NCI-H1694 treated with DMSO at 0.1 percent for 48 hours (cell line): ENCODE results near the gene DIS3L2.
"Not testable (repeated sequence)": the region's sequence is repeated elsewhere in the genome, so short reads cannot be mapped to it uniquely, and the experiment has no call there.

Source experiments
- DNase-seq: peaks from one replicate; lab custom pipeline; 2025; lab: John Stamatoyannopoulos, UW

The DIS3L2 gene

DNA sequence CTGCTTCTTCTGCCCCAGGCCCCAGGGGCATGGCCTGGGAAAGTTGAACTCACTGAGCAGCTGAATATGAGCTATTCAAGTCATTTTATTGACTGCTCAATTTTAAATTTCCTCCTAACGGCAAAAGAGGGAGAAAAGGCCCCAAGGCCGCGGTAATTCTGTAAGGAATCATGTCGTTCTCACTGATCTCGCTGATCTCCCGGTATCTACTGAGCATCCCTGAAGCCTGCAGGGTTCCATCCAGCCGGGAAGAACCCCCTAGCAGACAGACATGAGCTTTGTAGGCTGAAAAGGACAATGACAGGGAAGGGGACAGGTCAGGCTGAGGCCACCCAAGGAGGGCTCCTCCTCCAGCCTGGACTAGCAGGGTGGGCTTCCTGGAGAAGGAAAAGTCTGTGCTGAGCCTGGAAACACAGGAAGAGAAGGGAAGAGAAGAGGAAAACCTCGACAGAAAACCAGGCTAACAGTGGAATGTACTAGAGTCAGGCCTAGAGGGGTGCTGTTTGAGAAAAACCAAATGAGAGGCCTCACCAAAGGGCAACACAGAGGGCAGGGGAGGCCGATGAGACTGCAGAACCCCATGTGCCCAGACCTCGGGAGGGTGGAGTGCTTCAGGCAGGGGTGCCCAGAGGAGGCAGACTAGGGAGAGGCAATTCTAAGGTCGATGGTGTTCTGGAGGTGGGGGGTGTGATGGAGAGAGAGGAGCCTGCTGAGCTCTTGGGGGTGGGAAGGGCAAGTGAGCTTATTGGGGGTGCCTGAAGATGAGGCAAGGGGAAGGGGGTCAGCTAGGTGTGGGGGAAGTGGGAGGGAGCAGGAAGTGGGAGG lies 32.4 kb upstream of the DIS3L2 start:
- DNase-seq = no peak

GRCh38 chr2:231929961-231930592 lies 31.4 kb upstream of the DIS3L2 start:
- DNase-seq = peak; percentile 50

DNA sequence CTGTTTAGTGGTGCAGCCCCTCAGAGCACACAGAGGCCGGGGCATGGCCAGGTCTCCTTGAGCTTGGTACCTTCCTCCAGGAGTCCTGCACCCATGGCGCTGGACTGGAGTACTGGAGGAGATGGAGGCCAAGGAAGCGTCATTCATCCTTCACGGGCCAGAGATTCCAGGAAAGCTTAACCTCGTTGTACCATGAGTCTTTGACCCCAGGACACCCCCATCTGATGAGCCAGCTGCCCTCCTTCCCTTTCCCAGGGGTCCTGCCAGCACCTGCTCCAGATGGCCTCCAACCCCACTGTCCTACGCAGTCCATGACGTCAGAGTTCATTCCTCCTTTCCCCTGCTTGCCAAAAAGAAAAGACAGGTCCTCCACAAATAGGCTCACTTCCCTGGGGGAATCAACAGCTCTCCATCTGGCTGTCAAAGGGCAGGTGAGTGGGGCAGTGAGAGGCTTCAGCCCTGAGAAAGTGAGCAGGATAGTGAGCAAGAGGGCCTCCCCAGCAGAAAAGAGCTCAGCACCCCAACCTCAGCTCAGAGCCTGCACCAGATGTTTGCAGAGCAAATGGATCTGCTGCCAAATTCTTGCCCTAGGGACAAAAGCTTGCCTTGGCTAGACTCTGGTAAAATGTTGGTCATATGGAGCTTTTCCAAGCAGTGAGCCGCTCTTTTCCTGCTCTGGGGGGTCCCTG lies 30.8 kb upstream of the DIS3L2 start:
- peak; percentile 59 for DNase-seq

DNA sequence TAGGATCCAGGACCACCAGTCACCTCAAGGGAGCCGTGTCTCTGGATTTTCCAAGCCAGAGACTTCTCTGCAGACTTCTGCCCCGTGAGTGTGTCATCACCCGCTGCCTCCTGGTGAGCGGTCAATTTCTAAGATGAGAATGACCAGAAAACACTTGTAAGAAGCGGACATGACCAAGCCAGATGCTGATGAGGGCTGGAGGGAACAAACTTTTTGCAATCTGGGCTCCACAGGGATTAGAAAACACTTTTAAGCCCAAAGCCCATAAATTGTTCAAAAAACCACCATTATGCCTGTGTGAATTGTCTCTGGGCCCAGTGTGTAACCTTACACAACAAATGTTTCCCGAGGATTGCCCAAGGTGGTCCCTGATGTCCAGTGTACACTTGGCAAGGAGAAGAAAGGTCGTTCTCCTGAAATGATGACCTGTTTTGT lies 30.0 kb upstream of the DIS3L2 start:
- no peak for DNase-seq

DNA sequence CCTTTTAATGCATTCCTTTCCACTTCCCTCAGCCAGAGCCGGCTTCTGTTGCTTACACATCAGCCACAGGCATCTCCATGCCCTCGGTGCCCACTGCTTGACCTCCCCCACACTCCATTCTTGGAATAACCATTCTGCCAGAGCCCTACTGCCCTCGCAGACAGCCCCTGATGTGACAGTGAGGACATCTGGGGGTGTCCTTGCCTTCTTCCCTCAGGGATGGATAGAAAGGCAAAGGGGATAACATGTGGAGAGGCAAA lies 28.9 kb upstream of the DIS3L2 start:
- DNase-seq = no peak

DNA sequence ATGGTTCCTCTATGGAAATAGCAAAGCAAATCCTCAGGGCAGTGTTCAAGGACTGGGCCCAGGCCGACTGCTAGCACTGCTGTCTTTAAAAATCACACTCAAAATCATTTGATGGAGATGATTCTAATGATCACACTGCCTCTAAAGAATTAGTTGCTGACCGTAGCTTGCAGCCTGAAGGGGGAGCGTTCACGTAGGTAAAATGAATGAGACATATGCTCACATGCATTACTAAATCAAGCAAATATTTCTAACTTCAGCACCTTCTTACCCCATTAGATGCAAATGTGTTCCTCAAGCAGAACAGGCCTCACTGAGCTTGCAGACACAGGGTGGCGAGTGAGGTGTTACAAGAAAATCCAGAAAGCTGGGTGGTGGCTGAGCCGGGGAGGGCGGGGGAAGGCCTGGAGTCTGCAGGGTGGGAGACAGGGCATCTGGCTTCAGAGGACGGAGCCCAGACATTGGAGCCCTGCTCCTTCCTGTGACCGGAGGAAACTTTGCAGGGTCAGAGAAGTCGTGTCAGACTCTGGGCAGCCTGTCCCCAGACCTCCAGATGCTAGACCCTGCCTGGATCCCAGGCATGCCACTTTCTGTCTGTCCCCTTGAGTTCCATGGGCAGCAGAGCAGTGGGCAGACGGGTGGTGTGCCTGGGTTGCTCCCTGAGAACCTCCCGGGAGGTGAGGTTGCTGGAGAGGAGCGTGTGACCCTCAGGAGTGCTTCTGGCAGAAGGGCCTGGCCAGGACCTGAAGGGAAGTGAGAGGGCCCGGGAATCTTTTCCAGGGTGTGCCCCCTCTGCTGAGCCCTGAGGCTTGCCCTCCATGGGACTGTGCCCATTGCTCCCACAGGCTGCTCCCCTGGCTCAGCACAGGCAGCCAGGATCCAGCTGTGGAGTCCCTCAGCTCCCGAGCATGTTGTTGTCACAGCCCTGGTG lies 28.3 kb upstream of the DIS3L2 start:
- DNase-seq = peak; percentile 33

GRCh38 chr2:231933916-231934401 lies 27.6 kb upstream of the DIS3L2 start:
- peak; percentile 55 for DNase-seq

DNA sequence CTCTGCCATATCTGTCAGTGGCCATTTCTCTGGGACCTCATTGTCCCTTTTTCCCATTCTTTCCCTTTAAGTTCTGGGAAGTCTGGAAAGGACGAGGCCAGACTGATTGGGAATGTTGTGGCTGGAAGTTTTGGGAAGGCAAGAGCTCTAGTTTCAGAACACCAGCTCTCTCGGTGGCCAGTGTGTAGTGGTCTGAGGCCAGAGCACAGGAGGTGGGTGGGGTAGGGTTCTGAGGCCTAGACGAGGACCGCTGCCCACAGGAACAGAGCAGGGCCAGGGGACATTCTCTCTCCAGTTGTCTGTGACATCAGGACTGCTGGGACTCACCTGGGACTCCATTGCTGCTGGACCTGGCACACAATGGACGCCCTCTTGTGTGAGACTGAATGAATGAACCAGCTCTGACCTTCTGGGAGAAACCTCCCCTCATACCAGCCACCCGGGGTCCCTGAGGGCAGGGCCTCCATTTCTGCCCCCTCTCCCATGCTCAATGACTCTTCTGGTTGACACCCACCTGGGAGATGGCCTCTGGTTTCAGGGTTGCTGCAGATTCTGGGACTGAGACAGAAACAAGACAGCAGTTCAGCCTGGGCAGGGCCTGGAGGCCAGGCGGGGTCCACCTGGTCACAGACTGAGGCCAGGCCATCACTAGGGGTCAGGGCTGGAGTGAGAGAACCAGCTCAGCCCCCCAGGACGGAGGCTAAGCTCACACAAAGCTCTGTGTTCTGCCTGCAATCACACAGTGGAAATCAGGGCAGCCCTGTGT lies 26.9 kb upstream of the DIS3L2 start:
- no peak for DNase-seq

DNA sequence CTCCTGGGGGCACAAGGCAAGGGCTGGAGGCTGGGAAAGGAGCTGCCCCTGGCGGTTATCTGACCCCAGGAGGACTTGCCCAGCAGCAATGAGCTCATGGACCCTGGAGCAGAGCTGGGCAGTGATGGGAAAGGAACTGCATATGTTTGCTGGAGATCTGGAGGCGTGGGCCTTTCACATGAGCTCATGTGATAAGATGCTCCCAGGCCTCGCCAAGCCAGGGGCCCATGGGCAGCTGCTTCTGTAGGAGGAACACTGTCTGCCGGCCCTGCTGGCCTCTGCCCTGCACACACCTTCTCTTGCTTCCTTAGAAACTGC lies 26.3 kb upstream of the DIS3L2 start:
- DNase-seq = no peak

GRCh38 chr2:231935815-231936214 lies 25.7 kb upstream of the DIS3L2 start:
- no peak for DNase-seq

DNA sequence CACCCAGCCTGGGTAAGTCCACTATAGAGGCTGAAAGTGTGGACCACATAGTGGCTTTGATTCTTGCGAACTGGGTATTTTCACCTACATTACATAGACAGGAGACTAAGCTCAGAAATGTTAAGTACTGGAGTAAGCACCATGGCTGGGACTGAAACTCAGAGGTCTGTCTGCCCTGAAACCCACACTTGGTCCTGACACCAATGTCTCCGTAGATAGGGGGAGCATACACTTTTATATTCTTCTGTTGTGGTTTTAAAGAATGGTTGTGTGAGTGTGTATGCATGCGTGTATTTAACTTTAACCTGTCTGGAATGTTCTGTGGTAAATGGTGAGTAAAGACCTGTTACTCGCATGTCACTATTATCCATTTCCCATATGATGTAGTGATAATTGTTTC lies 25.0 kb upstream of the DIS3L2 start:
- no peak for DNase-seq

- DNase-seq = no peak
Observed at GRCh38 chr2:231937057-231937456, 24.5 kb upstream of the DIS3L2 start.

DNA sequence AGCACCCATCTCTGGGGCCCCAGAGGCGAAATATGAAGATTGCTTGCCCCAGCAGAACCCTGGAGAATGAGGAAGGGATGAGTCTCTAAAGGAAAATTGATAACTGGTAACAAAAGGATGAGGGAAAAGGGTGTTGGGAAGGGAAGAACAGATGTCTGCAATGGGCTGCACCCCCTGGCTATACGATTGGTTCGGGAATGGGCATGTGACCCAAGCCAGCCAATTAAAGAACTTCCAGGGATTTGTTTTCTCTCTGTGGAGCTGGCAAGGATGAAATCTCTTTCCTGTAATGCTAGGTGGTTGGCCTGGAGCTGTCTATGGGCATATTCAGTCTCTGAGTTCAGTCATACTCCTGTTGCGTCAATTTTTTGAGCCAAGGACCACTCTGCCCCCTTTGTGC lies 22.5 kb upstream of the DIS3L2 start:
- no peak for DNase-seq

GRCh38 chr2:231940795-231941194 lies 20.7 kb upstream of the DIS3L2 start:
- no peak for DNase-seq

GRCh38 chr2:231941673-231942072 lies 19.8 kb upstream of the DIS3L2 start:
- no peak for DNase-seq

- DNase-seq = no peak
Observed at GRCh38 chr2:231942180-231942579, 19.3 kb upstream of the DIS3L2 start.

DNA sequence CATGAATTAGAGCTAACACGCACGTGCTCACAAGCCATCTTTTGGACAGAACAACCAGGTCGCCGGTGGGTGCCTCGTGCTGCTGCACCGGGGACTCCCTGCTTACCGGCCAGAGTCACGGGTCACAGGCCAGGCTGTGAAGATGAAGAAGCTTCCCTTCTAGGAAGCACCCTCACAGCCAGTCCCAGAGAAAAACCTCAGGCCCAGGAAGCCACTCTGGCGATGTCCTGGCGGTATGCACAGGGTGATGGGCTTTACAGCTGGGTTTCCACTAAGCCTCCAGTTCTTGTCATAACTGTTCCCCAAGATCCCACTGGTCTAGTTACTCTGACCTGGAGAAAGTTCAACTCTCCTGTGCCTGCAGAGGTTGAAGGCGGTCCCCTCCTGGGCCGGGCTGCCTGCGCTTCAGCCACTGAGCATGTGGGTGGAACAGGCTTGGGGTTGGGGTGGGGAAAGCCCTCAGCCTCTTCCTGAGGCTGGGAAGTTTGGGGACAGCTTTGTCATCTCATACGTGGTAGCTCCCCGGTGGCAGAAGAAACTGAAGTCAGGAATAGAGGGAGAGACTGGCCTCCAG lies 15.2 kb upstream of the DIS3L2 start:
- DNase-seq = no peak

GRCh38 chr2:231947112-231947511 lies 14.4 kb upstream of the DIS3L2 start:
- DNase-seq = not testable (repeated sequence)

DNA sequence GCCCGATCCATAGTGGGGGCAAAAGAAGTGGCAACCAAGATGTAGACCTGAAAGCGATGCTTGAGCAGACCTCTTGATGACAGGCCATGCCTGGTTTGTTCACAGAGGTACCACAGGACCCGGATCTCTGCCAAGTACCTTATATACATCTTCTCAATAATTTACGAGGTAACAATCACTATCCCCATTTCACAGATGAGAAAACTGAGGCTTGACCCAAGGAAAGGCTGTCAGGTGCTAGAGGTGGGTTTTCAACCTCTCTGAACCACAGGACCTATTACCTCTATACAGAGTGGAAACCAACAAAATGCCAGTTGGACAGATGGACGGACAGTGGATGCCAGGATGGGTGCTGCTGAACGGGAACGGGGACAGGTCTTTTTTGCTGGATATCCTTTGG lies 13.8 kb upstream of the DIS3L2 start:
- no peak for DNase-seq

DNA sequence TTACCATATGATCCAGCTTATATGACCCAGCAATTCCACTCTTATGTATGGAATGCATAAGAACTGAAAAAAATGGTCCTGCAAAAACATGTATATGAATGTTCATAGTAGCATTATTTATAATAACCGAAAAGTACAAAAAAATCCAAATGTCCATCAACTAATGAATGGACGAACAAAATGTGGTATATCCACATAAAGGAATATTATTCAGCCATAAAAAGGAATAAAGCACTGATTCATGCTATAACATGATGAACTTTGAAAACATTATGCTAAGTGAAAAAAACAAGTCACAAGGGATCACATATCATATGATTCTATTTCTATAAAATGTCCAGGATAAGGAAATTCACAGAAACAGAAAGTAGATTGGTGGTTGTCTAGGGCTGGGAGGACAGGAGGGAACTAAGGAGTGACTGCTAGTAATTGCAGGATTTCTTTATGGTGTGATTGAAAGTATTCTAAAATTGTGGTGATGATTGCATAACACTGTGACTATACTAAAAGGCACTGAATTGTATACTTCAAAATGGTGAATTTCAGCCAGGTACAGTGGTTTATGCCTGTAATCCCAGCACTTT lies 10.0 kb upstream of the DIS3L2 start:
- no peak for DNase-seq
